Daoy (cell line): Measurements from ENCODE around the gene ST6GALNAC3. TPM values are rescaled to one million over a fixed set of nuclear protein-coding genes. Genes with fewer than 3 reads are reported as not detected.

Experiments
- total RNA-seq: library from RNA; depleted of rRNA; stranded (reverse); fragments of >200 nt; shearing (Covaris generic); gene quantifications from 2 replicates; pipeline ENCODE4 v1.2.3, GENCODE V29; 2014; rRNA removed

Gene ST6GALNAC3
- total RNA-seq, 1 experiment from 2014 or later = 3.8 TPM

Other genes starting within 250 kb of the ST6GALNAC3 start
- not detected in 2 replicates for gene ASB17, start 142.3 kb upstream of the ST6GALNAC3 start, total RNA-seq